SW480 (cell line): ENCODE measurements around the gene HBZ.
"Not testable (repeated sequence)": the region's sequence is repeated elsewhere in the genome, so short reads cannot be mapped to it uniquely, and the experiment has no call there.

Source experiments
- DNase-seq: peaks from one replicate; pipeline ENCODE4 v3.0.0-alpha.2; 2016; ENCODE audit warnings: low spot score

The HBZ gene

DNA sequence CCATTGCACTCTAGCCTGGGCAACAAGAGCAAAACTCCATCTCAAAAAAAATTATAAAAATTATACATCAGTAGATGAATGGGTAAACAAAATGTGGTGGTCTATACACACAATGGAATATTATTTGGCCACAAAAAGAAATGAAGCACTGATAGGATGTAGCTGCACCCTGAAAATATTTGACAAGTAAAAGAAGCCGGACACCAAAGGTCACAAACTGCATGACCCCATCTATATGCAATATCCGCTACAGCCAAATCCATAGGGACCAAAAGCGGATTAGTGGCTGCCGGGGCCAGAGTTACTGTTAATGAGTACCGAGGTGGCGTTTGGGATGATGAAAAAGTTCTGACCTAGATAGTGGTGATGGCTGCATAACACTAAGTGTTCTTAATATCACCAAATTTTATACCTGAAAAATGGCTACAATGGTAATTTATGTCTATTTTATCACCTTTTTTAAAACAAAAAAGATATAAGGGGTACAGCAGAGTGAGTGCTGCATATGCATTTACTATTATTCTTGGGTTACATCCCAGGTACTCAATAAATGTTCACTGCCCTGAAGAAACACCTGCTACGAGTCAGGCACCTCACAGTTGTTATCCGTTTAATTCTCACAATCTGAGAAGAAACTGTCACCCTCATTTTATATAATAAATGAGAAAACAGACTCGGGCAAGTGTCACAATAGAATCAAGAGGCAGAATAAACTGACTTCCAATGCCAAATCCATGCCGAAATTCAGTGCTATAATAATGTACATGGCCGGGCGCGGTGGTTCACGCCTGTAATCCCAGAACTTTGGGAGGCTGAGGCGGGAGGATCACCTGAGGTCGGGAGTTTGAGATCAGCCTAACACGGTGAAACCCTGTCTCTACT lies 27.0 kb downstream of the HBZ start:
- no peak for DNase-seq

- DNase-seq = peak; percentile 27
These were observed 27.7 kb downstream of the HBZ start, which contains the start of gene HBQ1 for GRCh38 chr16:180101-180675. Gene HBQ1 (plus strand): TSS chr16:180459. CDS start chr16:180487, 28 bp downstream.

- peak; percentile 74 for DNase-seq
These were observed 28.5 kb downstream of the HBZ start for GRCh38 chr16:180681-181564.

DNA sequence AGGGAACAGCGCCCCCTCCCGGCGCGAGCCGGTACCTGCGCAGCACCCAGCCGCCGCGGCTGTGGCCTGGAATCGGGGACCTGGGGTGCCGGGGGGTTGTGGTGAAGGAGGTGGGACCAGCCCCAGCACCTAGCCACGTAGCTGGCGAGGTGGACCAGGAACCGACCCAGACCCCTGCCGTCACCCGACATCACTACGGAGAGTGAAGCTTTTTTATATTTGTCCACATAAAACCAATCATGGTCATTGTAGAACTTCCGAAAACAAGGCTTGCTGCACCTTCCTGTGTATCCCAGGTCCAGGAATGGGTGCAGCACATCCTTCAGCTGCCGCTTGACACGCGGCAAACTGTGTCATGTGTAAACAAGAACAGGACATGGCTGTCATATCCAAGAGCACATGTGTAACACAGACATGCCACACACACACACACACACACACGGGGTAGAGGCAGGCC lies 29.1 kb downstream of the HBZ start:
- DNase-seq = peak; percentile 17

DNA sequence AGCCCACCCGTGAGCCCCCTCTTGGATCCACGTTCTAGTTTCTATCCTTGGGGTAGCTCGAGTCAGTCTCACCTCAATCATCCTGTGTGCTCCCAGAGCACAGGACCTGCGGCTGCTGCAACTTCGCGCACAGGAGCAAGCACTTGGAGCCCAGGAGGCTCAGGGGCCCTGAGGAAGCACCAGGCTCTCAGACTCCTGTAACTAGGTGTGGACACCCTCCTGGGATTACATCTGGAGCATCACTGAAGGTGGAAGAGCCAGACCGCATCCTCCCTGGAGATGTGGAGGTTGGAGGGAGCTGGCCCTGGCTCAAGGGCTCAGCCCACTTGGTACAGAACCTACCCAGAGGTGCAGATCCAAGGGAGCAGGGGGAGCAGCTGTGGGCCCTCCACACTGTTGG lies 30.6 kb downstream of the HBZ start:
- no peak for DNase-seq

- DNase-seq = no peak
These were observed 32.8 kb downstream of the HBZ start for GRCh38 chr16:185213-185612.

DNA sequence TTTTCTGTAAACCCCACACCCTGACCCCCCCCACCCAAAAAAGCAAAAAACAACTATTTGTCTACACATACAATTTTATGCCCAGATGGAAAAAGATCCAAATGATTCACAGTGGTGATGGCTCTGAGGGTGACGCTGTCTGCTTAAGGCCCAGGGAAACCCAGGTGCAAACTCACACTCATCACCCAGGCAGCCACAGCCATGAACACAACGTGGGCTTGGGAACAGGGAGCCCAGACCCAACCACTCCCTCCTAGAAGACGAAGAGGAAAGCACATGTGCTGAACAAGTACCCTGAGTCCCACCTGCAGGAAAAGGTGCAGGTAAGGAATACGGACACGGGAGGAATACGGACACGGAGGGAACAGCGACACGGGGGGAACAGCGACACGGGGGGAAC lies 33.2 kb downstream of the HBZ start:
- DNase-seq = no peak

- no peak for DNase-seq
These were observed 34.9 kb downstream of the HBZ start for GRCh38 chr16:187330-187729.

GRCh38 chr16:188674-189073 lies 36.2 kb downstream of the HBZ start:
- DNase-seq = no peak

GRCh38 chr16:189604-190186 lies 37.3 kb downstream of the HBZ start:
- no peak for DNase-seq

- DNase-seq = no peak
These were observed 39.4 kb downstream of the HBZ start for GRCh38 chr16:191831-192230.

- DNase-seq = no peak
These were observed 40.2 kb downstream of the HBZ start for GRCh38 chr16:192686-193085.

DNA sequence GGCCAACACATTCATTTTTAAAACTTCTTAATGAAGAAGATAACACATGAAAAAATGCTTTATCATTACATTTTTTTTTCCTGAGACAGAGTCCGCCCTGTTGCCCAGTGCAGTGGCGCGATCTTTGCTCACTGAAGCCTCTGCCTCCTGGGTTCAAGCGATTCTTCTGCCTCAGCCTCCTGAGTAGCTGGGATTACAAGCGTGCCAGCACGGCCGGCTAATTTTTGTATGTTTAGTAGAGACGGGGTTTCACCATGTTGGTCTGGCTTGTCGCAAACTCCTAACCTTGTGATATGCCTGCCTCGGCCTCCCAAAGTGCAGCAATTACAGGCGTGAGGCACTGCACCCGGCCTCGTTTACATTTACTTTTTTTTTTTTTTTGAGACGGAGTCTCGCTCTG lies 41.0 kb downstream of the HBZ start:
- DNase-seq = no peak

GRCh38 chr16:194516-194915 lies 42.1 kb downstream of the HBZ start:
- no peak for DNase-seq

DNA sequence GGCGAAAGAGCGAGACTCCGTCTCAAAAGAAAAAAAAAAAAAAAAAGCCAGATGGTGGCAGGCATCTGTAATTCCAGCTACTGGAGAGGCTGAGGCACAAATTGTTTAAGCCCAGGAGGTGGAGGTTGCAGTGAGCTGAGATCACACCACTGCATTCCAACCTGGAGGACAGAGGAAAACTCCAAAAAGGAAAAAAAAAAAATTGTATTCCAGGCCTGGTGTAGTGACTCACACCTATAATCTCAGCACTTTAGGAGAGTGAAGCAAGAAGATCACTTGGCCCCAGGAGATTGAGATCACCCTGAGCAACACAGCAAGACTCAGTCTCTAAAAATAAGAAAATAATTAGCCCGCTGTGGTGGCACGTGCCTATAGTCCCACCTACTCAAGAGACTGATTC lies 47.9 kb downstream of the HBZ start:
- no peak for DNase-seq

GRCh38 chr16:203246-203645 lies 50.8 kb downstream of the HBZ start:
- DNase-seq = no peak

GRCh38 chr16:204046-204445 lies 51.6 kb downstream of the HBZ start:
- DNase-seq = not testable (repeated sequence)
